K562 (cell line): ENCODE measurements around the gene ENTR1. TPM values are rescaled to one million over a fixed set of nuclear protein-coding genes. Genes with fewer than 3 reads are reported as not detected.

Experiments
- ATAC-seq: fragments of 200-7000 bp; cut with Tn5 transposase; 3 replicates; pipeline ENCODE4 v1.9.1; 2020; ENCODE audit warnings: moderate library complexity
- BruUV-seq: library from RNA; stranded (reverse); fragments of 400-500 nt; replicated peaks from 2 replicates; lab custom pipeline; 2021; lab: Mats Ljungman, UMichigan
- CTCF ChIA-PET: fragments of 300-600 bp; formaldehyde crosslinking; extraction: SDS; loops from one replicate; lab custom pipeline; 2021; ENCODE audit warnings: low intra/inter-chr PET ratio; lab: Yijun Ruan, JAX
- POLR2A ChIA-PET: fragments of 300-600, 350-650 bp; sonication (Branson Sonifier 250); formaldehyde crosslinking; extraction: SDS; loops from one replicate; lab custom pipeline; 2021; ENCODE audit warnings: antibody characterized with exemption, inconsistent platforms; lab: Yijun Ruan, JAX
- DNase-seq, 4 experiments: peaks; one replicate each; pipeline versions ENCODE4 v3.0.0 to v3.0.0-alpha.2; 2011 to 2018; ENCODE audit warnings: low spot score in 3 of 4, mixed read lengths in 3 of 4; ENCODE audit errors: extremely low read depth in 1 of 4
- FAIRE-seq: peaks from 2 replicates; lab custom pipeline; 2011; peaks lifted over from hg19 to GRCh38; lab: Jason Lieb, UNC
- H2AFZ ChIP-seq: 2 replicates; pipeline ENCODE4 v1.6.0; 2011; ENCODE audit warnings: low read depth, low read length, control low read depth, inconsistent platforms
- H3K27ac ChIP-seq: fragments of 200-600 bp; 3 replicates; pipeline ENCODE4 v1.8.0; 2011; ENCODE audit warnings: low read depth, mild to moderate bottlenecking, control low read depth, inconsistent platforms, low read length, moderate library complexity, mixed read lengths; ENCODE audit errors: extremely low read depth
- H3K27me3 ChIP-seq, 2 experiments: fragments of 300-600 bp in 1 of 2; 2 replicates in 1 of 2; 3 replicates in 1 of 2; pipeline versions ENCODE4 v1.6.0 to v1.8.0; 2011; ENCODE audit warnings: inconsistent platforms in 2 of 2, low read length in 2 of 2, mild to moderate bottlenecking in 1 of 2, mixed read lengths in 1 of 2, moderate library complexity in 1 of 2; ENCODE audit not compliant: control insufficient read depth in 2 of 2, insufficient read depth in 2 of 2
- H3K36me3 ChIP-seq: fragments of 300-600 bp; 3 replicates; pipeline ENCODE4 v1.8.0; 2011; ENCODE audit warnings: mild to moderate bottlenecking, low read length, inconsistent platforms; ENCODE audit not compliant: control insufficient read depth, insufficient read depth
- H3K4me1 ChIP-seq, 2 experiments: fragments of 200-600 bp in 1 of 2; replicated peaks in 1 of 2; 2 replicates in 1 of 2; 3 replicates in 1 of 2; pipeline versions ENCODE4 v1.5.1 to v1.8.0; 2011; ENCODE audit warnings: inconsistent platforms in 2 of 2, low read length in 2 of 2, mild to moderate bottlenecking in 1 of 2, mixed read lengths in 1 of 2, moderate library complexity in 1 of 2; ENCODE audit not compliant: control insufficient read depth in 2 of 2, insufficient read depth in 2 of 2
- H3K4me2 ChIP-seq: 2 replicates; pipeline ENCODE4 v1.6.1; 2011; ENCODE audit warnings: low read length, control low read depth, inconsistent platforms, mixed read lengths; ENCODE audit not compliant: insufficient read depth
- H3K4me3 ChIP-seq: fragments of 200-600 bp; sonication (generic), shearing (Covaris generic); 2 replicates; pipeline ENCODE4 v1.5.1; 2016; ENCODE audit warnings: control low read depth, inconsistent platforms
- H3K79me2 ChIP-seq: fragments of 200-600 bp; 3 replicates; pipeline ENCODE4 v1.8.0; 2011; ENCODE audit warnings: low read length, inconsistent platforms; ENCODE audit not compliant: control insufficient read depth, insufficient read depth
- H3K9ac ChIP-seq, 2 experiments: 2 replicates each; pipeline versions ENCODE4 v1.6.0 to v1.6.1; 2011; ENCODE audit warnings: low read depth in 2 of 2, low read length in 2 of 2, control low read depth in 1 of 2, inconsistent platforms in 1 of 2, mild to moderate bottlenecking in 1 of 2, mixed read lengths in 1 of 2; ENCODE audit not compliant: insufficient read depth in 1 of 2
- H3K9me1 ChIP-seq: one replicate; pipeline ENCODE4 v1.6.0; 2011; ENCODE audit warnings: inconsistent platforms, mild to moderate bottlenecking, low read length, moderate library complexity; ENCODE audit not compliant: control insufficient read depth, insufficient read depth
- H3K9me3 ChIP-seq: replicated peaks from 2 replicates; pipeline ENCODE4 v1.5.1; 2011; ENCODE audit warnings: low read depth, low read length, inconsistent platforms; ENCODE audit not compliant: control insufficient read depth, insufficient read depth
- H4K20me1 ChIP-seq: replicated peaks from 2 replicates; pipeline ENCODE4 v1.6.1; 2011; ENCODE audit warnings: low read length, inconsistent platforms, mixed read lengths; ENCODE audit not compliant: control insufficient read depth, insufficient read depth
- KLF1 ChIP-seq: fragments of 450-650 bp; IDR thresholded peaks from 2 replicates; pipeline ENCODE4 v1.6.1; 2016; ENCODE audit warnings: missing genetic modification characterization, missing compliant biosample characterization
- NFIX ChIP-seq: fragments of 250-450 bp; sonication (Bioruptor Pico); IDR thresholded peaks from 2 replicates; pipeline ENCODE4 v1.4.0; 2020; ENCODE audit warnings: low read depth, mild to moderate bottlenecking, moderate library complexity
- POLR2G ChIP-seq: fragments of 200-400 bp; formaldehyde crosslinking; IDR thresholded peaks from 2 replicates; pipeline ENCODE4 v1.6.1; 2017; ENCODE audit warnings: low read depth, mild to moderate bottlenecking, antibody characterized with exemption, low read length, moderate library complexity
- RBFOX2 ChIP-seq: fragments of 200-400 bp; formaldehyde crosslinking; IDR thresholded peaks from 2 replicates; pipeline ENCODE4 v1.6.1; 2017; ENCODE audit warnings: low read depth, mild to moderate bottlenecking, low read length, moderate library complexity
- SETDB1 ChIP-seq: IDR thresholded peaks from one replicate; pipeline ENCODE4 v1.6.1; 2012; ENCODE audit warnings: low read length, control low read depth, inconsistent platforms
- SMAD3 ChIP-seq: fragments of 450-650 bp; formaldehyde crosslinking; conservative IDR thresholded peaks from 2 replicates; pipeline ENCODE4 v1.4.0; 2020; ENCODE audit warnings: mild to moderate bottlenecking
- TRIM28 ChIP-seq: fragments of 450-650 bp; IDR thresholded peaks from 2 replicates; pipeline ENCODE4 v1.6.1; 2017
- XRCC5 ChIP-seq: fragments of 200-400 bp; formaldehyde crosslinking; IDR thresholded peaks from 2 replicates; pipeline ENCODE4 v1.6.1; 2017; ENCODE audit warnings: low read depth, mild to moderate bottlenecking, low read length
- WGBS: fragments of 100-300 bp; shearing (Covaris generic); methylation state at CpG from one replicate; pipeline ENCODE4 v1.1.6; 2016; ENCODE audit warnings: low coverage, mixed read lengths; ENCODE audit not compliant: insufficient coverage; ENCODE audit errors: missing lambda C conversion rate; 5-methylcytosine and 5-hydroxymethylcytosine counted together
- in situ Hi-C: fragments of 300-500 bp; cut with MboI; formaldehyde crosslinking; loops from 4 replicates; pipeline ENCODE4 v1.15.0; 2018; ENCODE audit warnings: inconsistent platforms, mixed read lengths
- intact Hi-C: fragments of 100-400 bp; cut with micrococcal nuclease; formaldehyde crosslinking; loops from 2 replicates; pipeline ENCODE4 v1.14.2; 2022
- polyA plus RNA-seq, 8 experiments: library from polyadenylated mRNA; depleted of rRNA in 4 of 8; stranded (reverse) in 5 of 8; unstranded in 3 of 8; fragments of >200 nt; fragmentation: Nextera tagmentation in 2 of 8; fragmentation: Illumina TruSeq in 1 of 8; extraction: Ambion mirVana in 2 of 8; extraction: Trizol in 1 of 8; gene quantifications; 2 replicates each; pipeline versions ENCODE4 v1.2.1 to v1.2.3, GENCODE V29; 2011 to 2014; ENCODE audit warnings: inconsistent platforms in 1 of 8, missing spikeins in 1 of 8
- total RNA-seq, 7 experiments: library from RNA; depleted of rRNA in 6 of 7; stranded (reverse); fragments of >200 nt in 6 of 7; fragmentation: Illumina TruSeq in 2 of 7; extraction: Trizol in 2 of 7; gene quantifications; 2 replicates each; pipeline versions ENCODE4 v1.2.1 to v1.2.3, GENCODE V29; 2011 to 2021; ENCODE audit warnings: low replicate concordance in 1 of 7
- TF ChIP-seq, protein P1 (sequence below): fragments of 250-450 bp; sonication (Bioruptor Pico); IDR thresholded peaks from 2 replicates; pipeline ENCODE4 v1.4.0; 2020

ENTR1 gene
- total and polyA plus RNA-seq, 9 of the 15 experiments (the other 6 are each of a cell fraction or from before 2014, with no cell fraction given), result 6.7 to 106 (median 72.6) TPM

DNA sequence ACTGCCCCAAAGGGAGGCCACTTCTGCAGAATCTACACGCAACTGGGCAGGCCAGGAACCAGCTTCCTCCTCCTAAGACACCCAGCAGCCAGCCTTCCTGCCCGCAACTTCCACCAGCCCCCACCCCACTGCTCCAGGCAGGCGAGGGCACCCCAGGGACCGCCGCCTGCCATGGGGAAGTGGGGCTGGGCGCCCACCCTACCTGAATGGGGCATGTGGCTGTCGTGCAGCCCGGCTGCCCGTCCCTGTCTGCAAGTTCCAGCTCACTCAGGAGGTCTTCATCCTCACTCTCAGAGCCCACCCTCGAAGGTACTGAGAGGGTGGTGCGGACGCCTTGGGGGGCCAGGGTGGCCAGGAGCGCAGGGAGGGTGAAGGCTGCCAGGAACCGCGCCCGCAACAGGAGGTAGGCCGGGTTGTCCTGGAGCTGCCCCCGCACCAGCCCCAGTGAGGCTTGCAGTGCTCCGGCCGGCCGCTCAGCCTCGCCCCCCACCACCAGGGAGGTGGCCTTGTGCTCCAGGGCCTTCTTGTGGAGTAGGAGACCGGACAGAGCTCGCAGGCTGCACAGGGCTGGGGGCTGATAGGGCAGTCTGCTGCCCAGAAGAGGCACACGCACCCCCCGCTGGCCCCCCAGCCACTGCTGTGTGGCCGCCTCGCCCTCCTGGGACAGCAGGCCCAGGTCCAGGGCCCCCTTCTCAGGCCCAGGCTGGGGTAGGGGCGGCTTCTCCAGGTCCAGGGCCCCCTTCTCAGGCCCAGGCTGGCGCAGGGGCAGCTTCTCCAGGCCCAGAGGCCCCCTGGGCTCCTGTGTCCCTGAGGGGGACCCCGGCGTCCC lies 32.9 kb downstream of the ENTR1 start:
- ChIA-PET CTCF (no interaction called here), POLR2A (interaction anchor here (0.7 to 1.9 kb wide), 3 partner anchors 10 to 32 kb away, joined by 3 to 8 read pairs (median 3); no protein-coding TSS in a partner anchor)
- DNase-seq (no peak), FAIRE-seq (no peak), ATAC-seq (no peak)
- H3K9me3 ChIP-seq, result no peaks in the 10 kb centered on the region
- peaks cover 3 to 61% of the 10 kb centered on the region in 2 experiments; a peak in 3 of 5 replicates for H3K4me1 ChIP-seq
- no peaks in the 10 kb centered on the region for H3K9me1 ChIP-seq
- no peaks in the 10 kb centered on the region for H4K20me1 ChIP-seq
- no TSS peak for BruUV-seq
- H3K27me3 ChIP-seq, result no peaks in the 10 kb centered on the region
- intact Hi-C loops (no loop called here), in situ Hi-C loops (no loop called here)
- H2AFZ ChIP-seq, result no peak overlapping the region
- 97% methylated on average over 22 of the region's 32 CpGs for WGBS
- H3K79me2 ChIP-seq, result peaks cover 14% of the 10 kb centered on the region
- peak overlapping the region in 1 of 2 experiments; percentile 40; a peak in 2 of 4 replicates for H3K9ac ChIP-seq
- no peak overlapping the region for H3K27ac ChIP-seq
- no peak overlapping the region for H3K4me3 ChIP-seq
- peaks cover 85% of the 10 kb centered on the region; the same call in 2 of the 3 replicates for H3K36me3 ChIP-seq
- no peak overlapping the region for H3K4me2 ChIP-seq
- TF ChIP-seq NFIX (CRISPR knock-in tag) (no peak), TRIM28 (no peak), POLR2G (peak; percentile 58), SETDB1 (no peak), KLF1 (no peak), RBFOX2 (peak; percentile 38; the same call in 1 of the 2 replicates), SMAD3 (CRISPR knock-in tag) (no peak), XRCC5 (no peak)
- TF ChIP-seq, protein P1, sequence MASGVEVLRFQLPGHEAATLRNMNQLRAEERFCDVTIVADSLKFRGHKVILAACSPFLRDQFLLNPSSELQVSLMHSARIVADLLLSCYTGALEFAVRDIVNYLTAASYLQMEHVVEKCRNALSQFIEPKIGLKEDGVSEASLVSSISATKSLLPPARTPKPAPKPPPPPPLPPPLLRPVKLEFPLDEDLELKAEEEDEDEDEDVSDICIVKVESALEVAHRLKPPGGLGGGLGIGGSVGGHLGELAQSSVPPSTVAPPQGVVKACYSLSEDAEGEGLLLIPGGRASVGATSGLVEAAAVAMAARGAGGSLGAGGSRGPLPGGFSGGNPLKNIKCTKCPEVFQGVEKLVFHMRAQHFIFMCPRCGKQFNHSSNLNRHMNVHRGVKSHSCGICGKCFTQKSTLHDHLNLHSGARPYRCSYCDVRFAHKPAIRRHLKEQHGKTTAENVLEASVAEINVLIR (CRISPR knock-in tag), result no peak
